Measurements from ENCODE around the gene ZNF598.

The ZNF598 gene

GRCh38 chr16:2001456-2002355 is 7.9 kb downstream of the ZNF598 start:
- no peaks in the 10 kb centered on the region for H3K9me3 ChIP-seq (ENCODE audit: control insufficient read depth, insufficient read depth, low read length)
- H3K4me3 ChIP-seq (ENCODE audit: low read length) = no peak overlapping the region
- peaks cover 53% of the 10 kb centered on the region for H3K79me2 ChIP-seq (ENCODE audit: control insufficient read depth, low read length)
- H3F3A ChIP-seq (ENCODE audit: control insufficient read depth, insufficient read depth) = peaks cover 2% of the 10 kb centered on the region; the same call in 1 of the 2 replicates
- TF ChIP-seq CTCF (IDR thresholded peaks at IDR 0.05; ENCODE audit: low read depth, low read length, poor library complexity, severe bottlenecking) = no peak
- TF ChIP-seq EZH2phosphoT487 (IDR thresholded peaks at IDR 0.05; ENCODE audit: borderline replicate concordance, low read length) = no peak
- peaks cover 18% of the 10 kb centered on the region for H4K20me1 ChIP-seq (ENCODE audit: control insufficient read depth, insufficient read depth, low read depth, low read length)
- H3K9me2 ChIP-seq (replicated peaks; ENCODE audit: control insufficient read depth, low read length) = no peaks in the 10 kb centered on the region
- no peak overlapping the region for H3K27ac ChIP-seq (ENCODE audit: low read depth, low read length)
- H3K4me1 ChIP-seq (ENCODE audit: control insufficient read depth, low read length) = peaks cover 24% of the 10 kb centered on the region
- H3K4me2 ChIP-seq (ENCODE audit: low read length) = no peak overlapping the region
- peaks cover 92% of the 10 kb centered on the region for H3K36me3 ChIP-seq (ENCODE audit: control insufficient read depth, low read length)
- no peaks in the 10 kb centered on the region for H3K27me3 ChIP-seq (ENCODE audit: control insufficient read depth, low read length)

- H3K27ac ChIP-seq (ENCODE audit: low read depth, low read length) = no peak overlapping the region
Measured at GRCh38 chr16:2001035-2001434, 8.6 kb downstream of the ZNF598 start.

GRCh38 chr16:1999866-2000514 is 9.6 kb downstream of the ZNF598 start:
- no peaks in the 10 kb centered on the region for H3K9me3 ChIP-seq (ENCODE audit: control insufficient read depth, insufficient read depth, low read length)
- no peak overlapping the region for H3K27ac ChIP-seq (ENCODE audit: low read depth, low read length)
- H3K4me1 ChIP-seq (ENCODE audit: control insufficient read depth, low read length) = peaks cover 10% of the 10 kb centered on the region
- H3K36me3 ChIP-seq (ENCODE audit: control insufficient read depth, low read length) = peaks cover 87% of the 10 kb centered on the region
- H4K20me1 ChIP-seq (ENCODE audit: control insufficient read depth, insufficient read depth, low read depth, low read length) = peaks cover 10% of the 10 kb centered on the region
- TF ChIP-seq CTCF (IDR thresholded peaks at IDR 0.05; ENCODE audit: low read depth, low read length, poor library complexity, severe bottlenecking) (no peak), EZH2phosphoT487 (IDR thresholded peaks at IDR 0.05; ENCODE audit: borderline replicate concordance, low read length) (no peak)
- no peak overlapping the region for H3K4me2 ChIP-seq (ENCODE audit: low read length)
- H3K79me2 ChIP-seq (ENCODE audit: control insufficient read depth, low read length) = peaks cover 36% of the 10 kb centered on the region
- H3K27me3 ChIP-seq (ENCODE audit: control insufficient read depth, low read length) = no peaks in the 10 kb centered on the region
- peaks cover 15% of the 10 kb centered on the region for H3F3A ChIP-seq (ENCODE audit: control insufficient read depth, insufficient read depth)
- no peak overlapping the region for H3K4me3 ChIP-seq (ENCODE audit: low read length)
- H3K9me2 ChIP-seq (replicated peaks; ENCODE audit: control insufficient read depth, low read length) = no peaks in the 10 kb centered on the region

More at GRCh38 chr16:2001035-2001434, 8.6 kb downstream of the ZNF598 start:
- H3K9me3 ChIP-seq (ENCODE audit: control insufficient read depth, insufficient read depth, low read length) = no peaks in the 10 kb centered on the region
- H3K4me2 ChIP-seq (ENCODE audit: low read length) = no peak overlapping the region
- H3K4me3 ChIP-seq (ENCODE audit: low read length) = no peak overlapping the region
- H3K4me1 ChIP-seq (ENCODE audit: control insufficient read depth, low read length) = peaks cover 18% of the 10 kb centered on the region
- H3K79me2 ChIP-seq (ENCODE audit: control insufficient read depth, low read length) = peaks cover 46% of the 10 kb centered on the region
- no peaks in the 10 kb centered on the region for H3K9me2 ChIP-seq (replicated peaks; ENCODE audit: control insufficient read depth, low read length)
- peaks cover 5% of the 10 kb centered on the region for H3F3A ChIP-seq (ENCODE audit: control insufficient read depth, insufficient read depth)
- no peaks in the 10 kb centered on the region for H3K27me3 ChIP-seq (ENCODE audit: control insufficient read depth, low read length)
- H3K36me3 ChIP-seq (ENCODE audit: control insufficient read depth, low read length) = peaks cover 88% of the 10 kb centered on the region
- no peak for TF ChIP-seq CTCF (IDR thresholded peaks at IDR 0.05; ENCODE audit: low read depth, low read length, poor library complexity, severe bottlenecking)
- TF ChIP-seq EZH2phosphoT487 (IDR thresholded peaks at IDR 0.05; ENCODE audit: borderline replicate concordance, low read length) = no peak
- peaks cover 12% of the 10 kb centered on the region for H4K20me1 ChIP-seq (ENCODE audit: control insufficient read depth, insufficient read depth, low read depth, low read length)
